ENCODE measurements around the gene TAF1B.

The TAF1B gene

DNA sequence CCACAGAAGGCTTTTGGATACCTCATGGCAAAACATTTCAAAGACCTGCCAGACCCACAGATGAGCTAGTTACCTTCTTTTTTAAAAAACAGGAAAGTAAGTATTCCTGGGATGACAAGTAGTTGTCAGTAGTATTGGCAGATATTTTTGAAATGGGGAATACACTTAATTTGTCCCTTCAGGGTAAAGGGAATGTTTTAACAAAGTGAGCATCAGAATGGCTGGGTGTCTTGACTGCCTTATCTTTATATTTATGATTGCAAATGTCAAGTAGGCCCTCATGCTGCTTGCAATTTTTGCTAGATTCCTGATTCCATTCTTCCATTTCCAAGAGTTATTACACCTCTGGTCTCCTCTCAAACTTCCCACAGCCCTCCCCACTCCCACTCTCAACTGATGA is 4.9 kb upstream of the TAF1B start:
- TF ChIP-seq YY1 (IDR thresholded peaks at IDR 0.05; ENCODE audit: low read depth) (no peak), NFIC (IDR thresholded peaks at IDR 0.05) (no peak), EP300 (IDR thresholded peaks at IDR 0.05; ENCODE audit: borderline replicate concordance) (no peak), FOXM1 (IDR thresholded peaks at IDR 0.05; ENCODE audit: borderline replicate concordance, low read depth) (no peak), ZBTB7A (IDR thresholded peaks at IDR 0.05; ENCODE audit: low read depth) (no peak), RAD21 (IDR thresholded peaks at IDR 0.05; ENCODE audit: low read depth) (no peak), EGR1 (IDR thresholded peaks at IDR 0.05) (no peak), USF1 (IDR thresholded peaks at IDR 0.05) (no peak), TAF1 (IDR thresholded peaks at IDR 0.05; ENCODE audit: low read depth) (no peak)

GRCh38 chr2:9842487-9843228 is 616 bp upstream of the TAF1B start:
- TF ChIP-seq CEBPB (IDR thresholded peaks at IDR 0.05) (no peak), TAF1 (IDR thresholded peaks at IDR 0.05; ENCODE audit: low read depth) (no peak), TCF12 (IDR thresholded peaks at IDR 0.05; ENCODE audit: low read depth) (no peak), NFIC (IDR thresholded peaks at IDR 0.05) (no peak), TEAD4 (IDR thresholded peaks at IDR 0.05) (no peak; the same call in 1 of the 2 replicates)
- TF ChIP-seq, protein P1, sequence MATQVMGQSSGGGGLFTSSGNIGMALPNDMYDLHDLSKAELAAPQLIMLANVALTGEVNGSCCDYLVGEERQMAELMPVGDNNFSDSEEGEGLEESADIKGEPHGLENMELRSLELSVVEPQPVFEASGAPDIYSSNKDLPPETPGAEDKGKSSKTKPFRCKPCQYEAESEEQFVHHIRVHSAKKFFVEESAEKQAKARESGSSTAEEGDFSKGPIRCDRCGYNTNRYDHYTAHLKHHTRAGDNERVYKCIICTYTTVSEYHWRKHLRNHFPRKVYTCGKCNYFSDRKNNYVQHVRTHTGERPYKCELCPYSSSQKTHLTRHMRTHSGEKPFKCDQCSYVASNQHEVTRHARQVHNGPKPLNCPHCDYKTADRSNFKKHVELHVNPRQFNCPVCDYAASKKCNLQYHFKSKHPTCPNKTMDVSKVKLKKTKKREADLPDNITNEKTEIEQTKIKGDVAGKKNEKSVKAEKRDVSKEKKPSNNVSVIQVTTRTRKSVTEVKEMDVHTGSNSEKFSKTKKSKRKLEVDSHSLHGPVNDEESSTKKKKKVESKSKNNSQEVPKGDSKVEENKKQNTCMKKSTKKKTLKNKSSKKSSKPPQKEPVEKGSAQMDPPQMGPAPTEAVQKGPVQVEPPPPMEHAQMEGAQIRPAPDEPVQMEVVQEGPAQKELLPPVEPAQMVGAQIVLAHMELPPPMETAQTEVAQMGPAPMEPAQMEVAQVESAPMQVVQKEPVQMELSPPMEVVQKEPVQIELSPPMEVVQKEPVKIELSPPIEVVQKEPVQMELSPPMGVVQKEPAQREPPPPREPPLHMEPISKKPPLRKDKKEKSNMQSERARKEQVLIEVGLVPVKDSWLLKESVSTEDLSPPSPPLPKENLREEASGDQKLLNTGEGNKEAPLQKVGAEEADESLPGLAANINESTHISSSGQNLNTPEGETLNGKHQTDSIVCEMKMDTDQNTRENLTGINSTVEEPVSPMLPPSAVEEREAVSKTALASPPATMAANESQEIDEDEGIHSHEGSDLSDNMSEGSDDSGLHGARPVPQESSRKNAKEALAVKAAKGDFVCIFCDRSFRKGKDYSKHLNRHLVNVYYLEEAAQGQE (IDR thresholded peaks at IDR 0.05; ENCODE audit: low read depth), result no peak
- TF ChIP-seq, protein P2, sequence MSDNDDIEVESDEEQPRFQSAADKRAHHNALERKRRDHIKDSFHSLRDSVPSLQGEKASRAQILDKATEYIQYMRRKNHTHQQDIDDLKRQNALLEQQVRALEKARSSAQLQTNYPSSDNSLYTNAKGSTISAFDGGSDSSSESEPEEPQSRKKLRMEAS (IDR thresholded peaks at IDR 0.05), result no peak

DNA sequence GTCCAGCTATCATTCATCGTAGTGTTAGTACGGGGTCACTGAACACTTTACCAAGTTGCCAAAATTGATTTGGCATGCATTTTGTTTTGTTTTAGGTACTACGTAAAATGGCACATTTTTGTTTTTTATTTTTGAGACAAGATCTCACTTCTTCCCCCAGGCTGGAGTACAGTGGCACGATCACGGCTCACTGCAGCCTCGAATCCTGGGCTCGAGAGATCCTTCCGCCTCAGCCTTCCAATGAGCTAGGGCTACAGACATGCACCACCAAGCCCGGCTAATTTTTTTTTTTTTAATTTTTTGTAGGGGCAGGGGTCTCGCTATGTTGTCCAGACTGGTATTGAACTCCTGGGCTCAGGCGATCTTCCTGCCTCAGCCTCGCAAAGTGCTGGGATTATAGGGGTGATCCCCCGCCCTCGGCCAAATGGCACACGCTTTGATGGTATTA is 786 bp downstream of the TAF1B start:
- TF ChIP-seq TCF12 (IDR thresholded peaks at IDR 0.05; ENCODE audit: low read depth) (no peak), CREB1 (IDR thresholded peaks at IDR 0.05; ENCODE audit: low read depth) (no peak), TEAD4 (IDR thresholded peaks at IDR 0.05) (no peak), TAF1 (IDR thresholded peaks at IDR 0.05; ENCODE audit: low read depth) (no peak), YY1 (IDR thresholded peaks at IDR 0.05; ENCODE audit: low read depth) (no peak), EGR1 (IDR thresholded peaks at IDR 0.05) (no peak), RAD21 (IDR thresholded peaks at IDR 0.05; ENCODE audit: low read depth) (no peak)

DNA sequence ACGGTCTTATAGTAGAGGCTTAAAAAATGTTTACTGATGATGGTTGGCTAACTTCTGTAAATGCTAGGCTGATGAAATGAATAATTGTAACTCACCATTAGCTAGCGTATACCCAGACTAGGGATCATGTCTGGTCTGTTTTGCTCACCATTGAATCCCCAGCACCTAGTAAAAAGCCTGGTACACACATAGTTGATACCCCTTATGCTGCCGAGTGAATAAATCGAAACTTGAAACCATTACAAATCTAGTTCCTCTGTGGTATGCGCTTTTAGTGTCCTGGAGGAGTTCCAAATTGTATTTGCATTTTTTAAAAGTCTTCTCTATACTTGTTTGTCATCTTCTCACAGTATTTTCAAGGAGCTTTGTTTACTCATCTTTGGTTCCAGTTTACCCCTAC is 1.3 kb downstream of the TAF1B start:
- TF ChIP-seq YY1 (IDR thresholded peaks at IDR 0.05; ENCODE audit: low read depth) (no peak), USF1 (IDR thresholded peaks at IDR 0.05) (no peak), TCF12 (IDR thresholded peaks at IDR 0.05; ENCODE audit: low read depth) (no peak), FOXM1 (IDR thresholded peaks at IDR 0.05; ENCODE audit: borderline replicate concordance, low read depth) (no peak), EP300 (IDR thresholded peaks at IDR 0.05; ENCODE audit: borderline replicate concordance) (no peak), TAF1 (IDR thresholded peaks at IDR 0.05; ENCODE audit: low read depth) (no peak), RAD21 (IDR thresholded peaks at IDR 0.05; ENCODE audit: low read depth) (no peak), TEAD4 (IDR thresholded peaks at IDR 0.05) (no peak), ZBTB7A (IDR thresholded peaks at IDR 0.05; ENCODE audit: low read depth) (no peak), CREB1 (IDR thresholded peaks at IDR 0.05; ENCODE audit: low read depth) (no peak), CEBPB (IDR thresholded peaks at IDR 0.05) (no peak), NFIC (IDR thresholded peaks at IDR 0.05) (no peak), EGR1 (IDR thresholded peaks at IDR 0.05) (no peak)
- TF ChIP-seq, protein P1 (IDR thresholded peaks at IDR 0.05; ENCODE audit: low read depth), result no peak
- TF ChIP-seq, protein P2 (IDR thresholded peaks at IDR 0.05), result no peak

- TF ChIP-seq NFIC (IDR thresholded peaks at IDR 0.05), result no peak
- no peak for TF ChIP-seq TEAD4 (IDR thresholded peaks at IDR 0.05)
- no peak for TF ChIP-seq TCF12 (IDR thresholded peaks at IDR 0.05; ENCODE audit: low read depth)
- TF ChIP-seq, protein P1 (IDR thresholded peaks at IDR 0.05; ENCODE audit: low read depth), result no peak
- TF ChIP-seq, protein P2 (IDR thresholded peaks at IDR 0.05), result no peak
- TF ChIP-seq YY1 (IDR thresholded peaks at IDR 0.05; ENCODE audit: low read depth), result no peak
- TF ChIP-seq TAF1 (IDR thresholded peaks at IDR 0.05; ENCODE audit: low read depth), result no peak
- TF ChIP-seq CEBPB (IDR thresholded peaks at IDR 0.05), result no peak
- TF ChIP-seq ZBTB7A (IDR thresholded peaks at IDR 0.05; ENCODE audit: low read depth), result no peak
- no peak for TF ChIP-seq FOXM1 (IDR thresholded peaks at IDR 0.05; ENCODE audit: borderline replicate concordance, low read depth)
- TF ChIP-seq EP300 (IDR thresholded peaks at IDR 0.05; ENCODE audit: borderline replicate concordance), result no peak
- no peak for TF ChIP-seq USF1 (IDR thresholded peaks at IDR 0.05)
- TF ChIP-seq EGR1 (IDR thresholded peaks at IDR 0.05), result no peak
- TF ChIP-seq CREB1 (IDR thresholded peaks at IDR 0.05; ENCODE audit: low read depth), result no peak
- TF ChIP-seq RAD21 (IDR thresholded peaks at IDR 0.05; ENCODE audit: low read depth), result no peak
Measured at GRCh38 chr2:9846554-9846953, 3.3 kb downstream of the TAF1B start.

All from Ishikawa (cell line).